ENCODE data around the gene RBM14. TPM values are rescaled to one million over a fixed set of nuclear protein-coding genes. Genes with fewer than 3 reads are reported as not detected.

The RBM14 gene
- total RNA-seq, 1 experiment from 2014 or later: 92.0 TPM

GRCh38 chr11:66638177-66639065 is 22.0 kb downstream of the RBM14 start, which contains the start of gene RBM4 (continued):
- no peak for TF ChIP-seq PRDM15 (CRISPR knock-in tag; IDR thresholded peaks at IDR 0.05)
- peak; percentile 62 for TF ChIP-seq FOXK1 (CRISPR knock-in tag; IDR thresholded peaks at IDR 0.05)
- no peak for TF ChIP-seq MXD4 (CRISPR knock-in tag; IDR thresholded peaks at IDR 0.05; ENCODE audit: borderline replicate concordance)
- no peak for TF ChIP-seq KAT7 (CRISPR knock-in tag; IDR thresholded peaks at IDR 0.05; ENCODE audit: borderline replicate concordance)
- TF ChIP-seq ZNF232 (CRISPR knock-in tag; IDR thresholded peaks at IDR 0.05): 0 out of 2 replicates have a peak, but pooled peaks have one; percentile 5
- TF ChIP-seq NR3C1 (CRISPR knock-in tag; conservative IDR thresholded peaks at IDR 0.05; ENCODE audit: low read depth): no peak
- TF ChIP-seq AR (CRISPR knock-in tag; IDR thresholded peaks at IDR 0.05): no peak; the same call in 1 of the 2 replicates
- no peak for TF ChIP-seq TCF7 (CRISPR knock-in tag; IDR thresholded peaks at IDR 0.05; ENCODE audit: low read depth)
- peak; percentile 40; the same call in 1 of the 2 replicates for TF ChIP-seq ZNF416 (CRISPR knock-in tag; IDR thresholded peaks at IDR 0.05)
- TF ChIP-seq FOXP1 (CRISPR knock-in tag; IDR thresholded peaks at IDR 0.05; ENCODE audit: borderline replicate concordance): peak; percentile 75; the same call in 1 of the 2 replicates
- peak; percentile 80; the same call in 1 of the 2 replicates for TF ChIP-seq ZBTB43 (CRISPR knock-in tag; IDR thresholded peaks at IDR 0.05)
- no peak; the same call in 1 of the 2 replicates for TF ChIP-seq CDX4 (CRISPR knock-in tag; IDR thresholded peaks at IDR 0.05; ENCODE audit: borderline replicate concordance)
- no peak for TF ChIP-seq OVOL2 (CRISPR knock-in tag; IDR thresholded peaks at IDR 0.05; ENCODE audit: borderline replicate concordance)
- no peak for TF ChIP-seq CBFB (CRISPR knock-in tag; IDR thresholded peaks at IDR 0.05; ENCODE audit: low read depth)
- no peak for TF ChIP-seq ZNF425 (CRISPR knock-in tag; conservative IDR thresholded peaks at IDR 0.05)
- no peak for TF ChIP-seq TEAD4 (CRISPR knock-in tag; IDR thresholded peaks at IDR 0.05)
- no peak for TF ChIP-seq RORB (CRISPR knock-in tag; IDR thresholded peaks at IDR 0.05)
- TF ChIP-seq ETV6 (CRISPR knock-in tag; IDR thresholded peaks at IDR 0.05): peak; percentile 18; the same call in 1 of the 2 replicates
- TF ChIP-seq SMAD3 (CRISPR knock-in tag; IDR thresholded peaks at IDR 0.05; ENCODE audit: borderline replicate concordance): peak; percentile 53; the same call in 1 of the 2 replicates
- TF ChIP-seq AFF4 (CRISPR knock-in tag; IDR thresholded peaks at IDR 0.05; ENCODE audit: borderline replicate concordance): no peak
- no peak for TF ChIP-seq USF2 (CRISPR knock-in tag; IDR thresholded peaks at IDR 0.05)
- TF ChIP-seq ZNF263 (CRISPR knock-in tag; IDR thresholded peaks at IDR 0.05; ENCODE audit: low read depth): 0 out of 2 replicates have a peak, but pooled peaks have one; percentile 19

Data from WTC11 (cell line).